Inflammatory macrophage treated with lipopolysaccharide for 1 hour (primary cell): Measurements from ENCODE around the gene CNR2.
"Not testable (repeated sequence)": the region's sequence is repeated elsewhere in the genome, so short reads cannot be mapped to it uniquely, and the experiment has no call there.

Experiments used
- DNase-seq, 2 donors: peaks; one replicate each; pipeline ENCODE4 v3.0.0-alpha.2; 2020 to 2022

CNR2 gene

GRCh38 chr1:23913212-23913880, at the start of gene CNR2:
TSS of gene CNR2 (minus strand) at chr1:23913362. CDS start at chr1:23875617, 37,745 bp downstream.
- no peak for DNase-seq

DNA sequence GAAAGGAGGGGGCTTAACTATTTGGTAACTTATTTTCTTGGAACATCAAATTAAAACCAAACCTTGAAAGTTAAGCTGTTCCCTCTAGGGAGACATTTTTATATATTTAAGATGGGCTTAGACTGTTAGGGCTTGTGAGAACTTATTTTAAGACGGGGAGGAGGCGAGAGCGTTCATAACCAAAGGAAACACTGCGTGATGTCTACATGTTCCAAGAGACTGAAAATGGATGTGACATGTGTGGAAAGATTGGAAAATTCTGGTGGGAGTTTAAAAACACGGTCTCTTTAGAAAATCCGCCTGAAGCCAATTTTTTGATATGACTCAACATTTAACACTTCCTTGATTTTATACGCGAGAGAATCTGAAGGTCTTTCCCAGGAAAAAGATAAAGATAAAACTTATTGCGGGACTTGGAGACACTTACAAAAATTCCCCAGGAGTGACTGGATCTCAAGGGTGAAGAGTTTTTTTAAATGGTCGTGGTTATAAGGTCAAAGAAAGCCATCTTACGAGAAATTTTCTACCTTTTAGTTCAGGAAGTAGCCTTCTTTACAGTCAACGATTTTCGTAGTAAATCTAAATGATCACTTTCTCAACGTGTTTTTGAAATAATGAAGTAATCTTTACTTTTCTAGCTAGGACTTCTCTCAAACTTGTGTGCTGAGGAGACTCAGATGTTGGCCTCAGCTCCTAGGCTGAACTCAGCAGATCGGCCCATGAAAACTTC, 47.3 kb upstream of the CNR2 start:
- DNase-seq = peak; percentile 91

- DNase-seq = peak; percentile 96
Measured at GRCh38 chr1:23959461-23960290, 46.5 kb upstream of the CNR2 start, which contains the start of gene PNRC2. TSS of gene PNRC2 (plus strand) at chr1:23959828. CDS start at chr1:23961458, 1,630 bp downstream.

GRCh38 chr1:23958810-23959460, 45.8 kb upstream of the CNR2 start:
- DNase-seq = peak; percentile 99 to 100

- not testable (repeated sequence) for DNase-seq
Measured at GRCh38 chr1:23958040-23958809, 45.1 kb upstream of the CNR2 start.

- DNase-seq = no peak
Measured at GRCh38 chr1:23957096-23957495, 43.9 kb upstream of the CNR2 start.

DNA sequence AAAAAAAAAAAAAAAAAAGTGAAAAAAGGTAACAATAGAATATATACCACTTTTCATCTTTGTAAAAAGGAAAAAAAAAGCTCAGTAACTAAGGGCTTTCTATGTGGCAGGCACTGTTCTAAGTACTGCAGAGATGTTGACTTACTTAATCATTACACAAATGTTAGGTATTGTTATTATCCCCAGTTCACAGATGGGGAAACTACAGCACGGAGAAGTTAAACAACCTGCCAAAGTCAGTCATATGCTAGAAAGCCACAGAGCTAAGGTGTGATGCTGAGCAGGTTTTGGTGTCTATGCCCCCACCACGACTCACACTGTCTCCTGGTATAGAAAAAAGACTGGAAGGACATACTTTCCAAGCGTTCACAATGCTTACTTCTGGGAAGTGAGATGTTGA, 39.9 kb upstream of the CNR2 start:
- no peak for DNase-seq

- DNase-seq = no peak
Measured at GRCh38 chr1:23947366-23947765, 34.2 kb upstream of the CNR2 start.

GRCh38 chr1:23936481-23937176, 23.5 kb upstream of the CNR2 start:
- DNase-seq = no peak

- DNase-seq = no peak
Measured at GRCh38 chr1:23931491-23931880, 18.3 kb upstream of the CNR2 start.

DNA sequence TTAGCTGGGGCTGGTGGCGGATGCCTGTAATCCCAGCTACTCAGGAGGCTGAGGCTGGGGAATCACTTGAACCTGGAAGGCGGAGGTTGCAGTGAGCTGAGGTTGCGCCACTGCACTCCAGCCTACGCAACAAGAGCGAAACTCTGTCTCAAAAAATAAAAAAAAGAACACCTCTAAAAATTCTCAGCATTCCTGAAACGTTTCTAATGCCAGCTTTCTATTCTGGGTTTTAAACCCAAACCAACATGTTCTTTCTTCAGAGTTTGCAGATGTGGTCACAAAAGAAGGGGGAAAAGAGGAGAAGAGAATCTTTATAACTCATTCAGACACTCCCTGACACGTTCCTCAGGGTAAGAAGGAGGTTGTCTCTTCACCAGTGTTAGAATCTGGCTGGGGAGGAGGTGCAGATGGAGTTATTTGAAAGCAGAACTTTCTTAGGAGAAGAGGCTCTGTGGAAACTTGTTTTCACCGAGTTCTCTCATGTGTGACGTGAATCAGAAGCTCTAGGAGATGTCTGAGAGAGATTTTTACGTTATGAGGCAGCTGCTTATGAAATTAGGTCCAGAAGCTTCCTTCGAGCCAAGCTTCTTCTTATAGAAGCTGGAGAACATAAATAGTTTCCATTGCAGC, 17.8 kb upstream of the CNR2 start:
- peak in 1 of 2 donors; percentile 44 for DNase-seq

GRCh38 chr1:23930270-23930669, 17.1 kb upstream of the CNR2 start:
- no peak for DNase-seq

DNA sequence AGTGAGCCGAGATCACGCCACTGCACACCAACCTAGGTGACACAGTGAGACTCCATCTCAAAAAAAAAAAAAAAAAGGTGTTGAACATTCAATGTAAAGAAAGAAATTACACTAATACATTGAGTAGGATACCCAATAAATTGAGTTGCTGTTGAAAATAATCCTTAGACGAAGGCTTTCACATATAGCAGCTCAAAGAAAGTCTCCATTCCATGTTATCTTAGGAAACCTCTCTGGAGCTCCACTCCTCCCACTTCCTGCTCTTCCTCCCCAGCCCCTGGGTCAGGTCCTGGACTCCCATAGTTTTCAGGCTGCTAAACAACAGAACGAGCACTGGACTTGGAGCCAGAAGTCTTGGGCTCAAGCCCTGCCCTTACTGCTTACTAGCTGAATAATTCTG, 15.6 kb upstream of the CNR2 start:
- DNase-seq = no peak

- DNase-seq = no peak
Measured at GRCh38 chr1:23927097-23927496, 13.9 kb upstream of the CNR2 start.

DNA sequence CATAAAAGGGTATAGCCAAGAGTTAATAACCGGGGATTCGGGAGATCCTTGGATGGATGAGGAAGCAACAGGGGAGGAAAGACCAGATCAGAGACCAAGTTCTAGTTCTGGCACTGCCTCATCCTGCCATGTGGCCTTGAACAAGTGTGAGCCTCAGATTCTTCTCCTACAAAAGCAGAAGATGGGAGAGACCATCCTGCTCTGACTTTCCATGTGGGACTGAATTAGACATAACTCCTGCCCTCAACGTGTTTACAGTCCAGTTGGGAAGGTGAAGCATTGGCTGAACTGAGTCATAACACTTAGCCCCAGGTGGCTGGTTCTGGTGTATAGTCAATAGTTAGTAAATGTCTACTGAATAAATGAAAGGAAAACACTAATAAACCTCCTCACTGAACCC, 12.1 kb upstream of the CNR2 start:
- no peak for DNase-seq

DNA sequence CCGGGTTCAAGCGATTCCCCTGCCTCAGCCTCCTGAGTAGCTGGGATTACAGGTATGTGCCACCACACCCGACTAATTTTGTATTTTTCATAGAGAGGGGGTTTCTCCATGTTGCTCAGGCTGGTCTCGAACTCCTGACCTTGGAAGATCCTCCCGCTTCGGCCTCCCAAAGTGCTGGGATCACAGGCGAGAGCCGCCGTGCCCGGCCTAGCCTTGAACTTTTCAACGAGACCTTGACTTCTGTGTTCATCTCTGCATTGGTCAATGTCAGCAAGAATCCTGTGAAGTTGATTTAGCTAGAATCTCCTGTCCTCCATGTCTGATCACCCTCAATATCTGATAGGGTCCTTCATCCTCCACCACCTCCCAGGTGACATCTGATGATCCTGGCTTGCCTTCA, 11.4 kb upstream of the CNR2 start:
- DNase-seq = no peak

DNA sequence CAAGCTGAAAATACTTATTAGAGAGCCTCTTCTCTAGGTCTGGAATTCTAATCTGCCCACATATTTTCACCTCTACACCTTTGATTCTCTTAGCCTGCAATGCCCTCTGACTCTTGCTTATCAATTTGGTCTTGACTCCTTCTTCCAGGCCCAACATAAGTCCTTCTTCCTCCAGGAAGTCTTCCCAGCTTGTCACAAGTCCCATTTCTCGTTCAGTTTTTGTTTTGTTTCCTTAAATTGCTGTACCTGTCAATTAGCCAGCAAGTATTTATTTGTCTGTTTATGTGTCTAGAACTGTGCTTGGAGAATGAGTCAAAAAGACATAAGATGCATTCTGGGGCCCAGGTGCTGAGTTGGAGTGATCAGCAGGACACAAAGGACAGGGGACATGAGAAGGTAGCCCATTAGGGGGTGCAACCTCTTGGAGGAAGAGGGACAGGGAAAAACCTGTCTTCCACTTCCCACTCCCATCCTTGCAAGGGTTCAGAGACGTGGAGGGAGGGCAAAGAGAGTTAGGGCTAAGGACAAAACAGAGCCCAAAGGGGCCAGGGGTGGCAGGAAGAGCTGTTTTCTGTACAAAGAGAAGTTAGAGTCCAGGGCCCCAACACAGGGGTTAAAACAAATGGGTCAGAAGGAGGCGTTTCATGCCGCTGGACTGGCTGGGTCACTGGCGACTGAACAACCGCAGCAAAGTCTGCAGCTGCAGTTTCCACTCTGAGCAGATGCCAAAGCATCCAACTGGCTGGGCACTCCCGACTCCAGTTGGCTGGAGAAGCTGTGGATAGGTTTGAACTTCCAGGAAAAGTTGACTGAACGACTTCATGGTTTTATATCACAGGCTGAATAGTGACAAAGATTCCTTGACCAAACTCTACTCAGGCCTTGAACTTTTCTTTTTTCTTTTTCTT, 10.7 kb upstream of the CNR2 start:
- no peak for DNase-seq

- no peak for DNase-seq
Measured at GRCh38 chr1:23922321-23922943, 9.3 kb upstream of the CNR2 start.
